Embryonic facial prominence (tissue), 1 donor: ENCODE measurements around the gene IGFALS.
A peak's percentile ranks its signal among the peaks of the same experiment; 100 is the strongest.

Experiments
- DNase-seq: peaks from one replicate; pipeline ENCODE4 v3.0.0-alpha.2; 2016; ENCODE audit errors: extremely low spot score

IGFALS gene

DNA sequence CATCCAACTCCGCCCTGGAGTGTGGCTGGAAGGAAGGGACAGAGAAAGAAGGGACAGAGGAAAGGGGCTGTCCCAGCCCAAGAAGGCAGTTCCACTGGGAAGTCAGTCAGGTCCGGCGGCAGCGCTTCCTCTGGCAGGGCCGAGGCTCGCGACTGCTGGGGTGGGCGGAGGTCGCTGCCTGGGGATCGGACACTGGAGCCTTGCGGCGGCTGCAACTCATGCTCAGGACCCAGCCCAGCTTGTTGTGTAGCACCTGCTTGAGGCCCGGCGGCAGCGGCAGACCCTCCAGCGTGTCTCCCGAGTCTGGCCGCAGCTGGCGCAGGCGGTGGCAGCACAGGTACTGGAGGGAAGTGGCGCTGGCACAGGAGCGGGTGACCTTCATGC is 16.5 kb downstream of the IGFALS start:
- DNase-seq = no peak

DNA sequence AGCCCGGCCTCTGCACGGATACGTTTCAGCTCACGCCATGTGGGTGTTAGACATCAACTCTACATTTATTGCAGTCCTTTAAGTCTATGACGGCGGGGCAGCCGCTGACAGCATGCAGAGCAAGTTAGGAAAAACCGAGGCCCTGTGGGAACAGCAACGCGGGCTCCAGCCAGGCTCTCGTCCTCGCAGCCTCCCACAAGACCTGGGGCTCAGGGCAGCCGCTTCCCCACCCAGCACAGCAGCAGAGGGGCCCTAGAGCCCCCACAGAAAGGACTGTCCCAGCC is 16.9 kb downstream of the IGFALS start:
- DNase-seq = no peak

- DNase-seq = no peak
These were observed 17.4 kb downstream of the IGFALS start for GRCh38 chr16:1775846-1776671.

DNA sequence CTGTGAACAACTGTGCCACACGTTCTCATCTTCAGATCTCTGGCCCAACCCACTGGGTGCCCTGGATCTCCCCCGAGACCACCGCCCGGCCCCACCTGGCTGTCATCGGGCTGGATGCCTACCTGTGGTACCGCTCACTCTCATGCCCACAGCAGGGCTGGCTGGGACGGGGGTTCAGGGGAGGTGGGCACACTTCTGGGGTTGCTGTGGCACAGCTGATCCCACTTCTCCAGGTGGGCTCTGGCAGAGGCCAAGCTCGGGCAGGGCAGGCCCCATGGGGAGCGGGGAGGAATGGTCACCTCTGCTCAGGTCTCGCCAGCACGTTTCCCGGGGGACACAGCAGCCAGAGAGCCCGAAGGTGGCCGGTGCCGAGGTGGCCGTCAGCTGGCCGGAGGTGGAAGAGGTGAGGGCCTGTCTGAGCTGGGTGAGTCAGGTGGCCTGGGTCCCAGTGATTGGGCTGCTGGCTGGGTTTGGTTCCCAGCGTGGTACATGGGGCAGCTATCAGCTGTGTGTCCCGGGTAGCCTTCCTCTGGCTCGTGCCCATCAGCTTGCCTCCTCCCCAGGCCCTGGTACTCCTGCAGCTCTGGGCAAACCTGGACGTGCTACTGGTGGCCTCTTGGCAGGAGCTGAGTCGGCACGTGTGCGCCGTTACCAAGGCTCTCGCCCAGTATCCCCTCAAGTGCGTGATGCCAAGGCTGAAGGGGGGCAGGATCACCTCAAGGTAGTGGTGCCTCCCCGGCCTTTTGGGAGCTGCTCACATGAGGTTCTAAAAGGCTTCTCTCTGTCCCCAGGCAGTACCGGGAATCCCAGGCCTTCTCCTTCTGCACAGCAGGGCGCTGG is 18.3 kb downstream of the IGFALS start:
- no peak for DNase-seq

GRCh38 chr16:1774448-1774780 is 19.1 kb downstream of the IGFALS start:
- no peak for DNase-seq

- DNase-seq = no peak
These were observed 19.6 kb downstream of the IGFALS start for GRCh38 chr16:1773703-1774447.

GRCh38 chr16:1772908-1773702 is 20.4 kb downstream of the IGFALS start, which contains the start of gene MRPS34:
Gene MRPS34 (minus strand): TSS chr16:1773134. CDS start chr16:1773119, 15 bp downstream.
- DNase-seq = peak; percentile 42

GRCh38 chr16:1772362-1772907 is 21.1 kb downstream of the IGFALS start, which contains the start of gene EME2:
Gene EME2 (plus strand): TSS chr16:1772810. CDS start chr16:1773228, 418 bp downstream.
- no peak for DNase-seq

DNA sequence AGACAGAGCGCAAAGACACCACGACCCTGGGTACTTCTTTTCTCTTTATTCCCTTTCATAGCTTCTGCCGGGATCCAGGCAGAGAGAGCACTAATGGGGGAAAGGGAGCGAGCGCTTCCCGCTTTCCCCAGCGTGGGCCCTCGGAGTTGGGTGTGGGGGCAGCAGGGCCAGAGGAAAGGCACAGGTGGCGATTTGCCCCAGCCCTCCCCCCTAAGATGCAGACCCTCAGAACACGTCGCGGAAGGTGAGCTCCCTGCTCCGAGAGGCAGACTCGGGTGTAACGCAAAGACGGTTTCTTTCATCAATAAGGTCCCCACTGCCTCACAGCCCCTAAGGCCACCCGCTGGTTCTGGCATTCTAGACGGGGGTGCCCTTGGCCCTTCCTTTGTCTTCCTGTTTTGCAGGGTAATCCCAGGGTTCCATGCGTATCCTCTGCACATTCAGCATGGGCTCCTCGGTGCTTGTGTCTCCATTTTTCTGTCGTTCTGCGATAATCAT is 21.6 kb downstream of the IGFALS start:
- no peak for DNase-seq

- no peak for DNase-seq
These were observed 22.2 kb downstream of the IGFALS start, which contains the start of gene NME3 for GRCh38 chr16:1771188-1771863. Gene NME3 (minus strand): TSS chr16:1771543. CDS start chr16:1771534, 9 bp downstream.

DNA sequence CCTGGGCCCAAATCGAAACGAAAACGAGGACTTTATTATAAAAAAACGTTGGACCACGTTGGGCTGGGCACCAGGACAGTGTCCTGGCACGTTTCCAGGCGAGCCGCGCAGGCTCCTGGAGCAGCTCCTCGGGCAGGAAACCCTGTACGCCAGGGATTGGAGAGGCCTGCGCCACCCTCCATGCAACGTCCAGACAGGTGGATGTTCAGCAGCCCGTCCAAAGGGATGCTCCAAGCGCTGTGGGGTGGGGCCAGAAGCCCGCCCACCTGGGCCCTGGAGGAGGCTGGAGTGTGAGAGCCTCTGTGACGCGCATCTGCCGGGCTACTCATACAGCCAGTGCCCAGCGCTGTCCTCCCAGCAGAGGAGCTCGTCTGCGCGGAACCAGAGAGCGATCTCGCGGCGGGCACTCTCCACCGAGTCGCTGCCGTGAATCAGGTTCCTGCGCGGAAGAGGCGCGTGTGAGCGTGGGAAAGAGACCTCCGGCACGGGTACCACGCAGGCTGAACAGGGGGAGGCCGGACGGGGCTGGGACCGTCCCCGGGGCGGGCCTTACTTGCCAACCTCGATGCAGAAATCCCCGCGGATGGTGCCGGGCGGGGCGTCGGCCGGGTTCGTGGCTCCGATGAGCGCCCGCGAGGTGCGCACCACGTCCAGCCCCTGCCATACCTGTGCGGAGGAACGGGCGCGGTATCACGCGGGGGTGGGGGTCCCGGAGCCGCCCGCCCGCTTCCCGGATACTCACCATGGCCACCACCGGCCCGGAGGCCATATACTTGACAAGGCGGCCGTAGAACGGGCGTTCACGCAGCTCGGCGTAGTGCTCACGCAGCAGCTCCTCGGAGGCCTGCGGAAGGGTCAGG is 22.9 kb downstream of the IGFALS start:
- no peak for DNase-seq

DNA sequence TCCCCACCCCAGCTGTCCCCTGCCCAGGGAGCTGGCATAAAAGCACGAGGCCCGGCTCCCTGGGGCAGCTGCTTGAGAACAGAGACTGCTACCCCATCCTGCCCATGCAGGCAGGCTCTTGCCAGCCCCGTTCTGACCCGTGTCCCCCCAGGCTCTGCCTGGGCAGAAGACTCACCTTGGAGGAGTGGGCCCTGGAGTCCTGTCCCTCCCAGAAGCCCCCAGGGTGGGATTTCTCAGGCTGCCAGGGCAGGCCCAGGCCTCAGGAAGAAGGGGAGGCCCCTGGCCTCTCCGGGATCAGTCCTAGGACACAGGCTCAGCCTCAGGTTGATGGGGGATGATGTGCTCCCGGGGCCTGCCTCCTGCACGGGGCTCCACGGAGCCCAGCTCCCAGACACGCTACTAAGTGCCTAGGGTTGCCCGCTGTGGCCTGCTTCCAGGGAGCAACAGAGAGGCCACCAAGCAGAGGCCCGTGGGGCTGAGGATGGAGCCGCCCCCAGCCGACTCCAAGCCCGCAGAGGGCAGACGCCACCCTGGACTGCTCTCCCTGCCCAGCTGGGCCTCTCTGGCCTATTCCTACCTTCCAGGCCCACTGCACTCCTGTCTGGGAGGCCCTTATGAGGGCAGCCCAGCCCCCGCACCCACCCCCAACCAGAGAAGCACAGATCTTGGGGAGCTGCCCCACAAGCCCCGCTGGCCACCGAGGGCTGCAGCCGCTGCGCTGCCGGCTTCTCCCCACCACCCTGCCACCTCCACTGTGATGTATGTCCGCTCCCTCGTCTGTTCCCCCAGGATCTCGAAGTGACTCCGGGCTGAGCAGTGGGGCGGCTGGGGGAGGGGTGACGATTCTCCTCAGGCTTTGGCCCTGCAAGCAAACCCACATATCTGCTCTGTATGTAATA is 23.9 kb downstream of the IGFALS start:
- DNase-seq = no peak

DNA sequence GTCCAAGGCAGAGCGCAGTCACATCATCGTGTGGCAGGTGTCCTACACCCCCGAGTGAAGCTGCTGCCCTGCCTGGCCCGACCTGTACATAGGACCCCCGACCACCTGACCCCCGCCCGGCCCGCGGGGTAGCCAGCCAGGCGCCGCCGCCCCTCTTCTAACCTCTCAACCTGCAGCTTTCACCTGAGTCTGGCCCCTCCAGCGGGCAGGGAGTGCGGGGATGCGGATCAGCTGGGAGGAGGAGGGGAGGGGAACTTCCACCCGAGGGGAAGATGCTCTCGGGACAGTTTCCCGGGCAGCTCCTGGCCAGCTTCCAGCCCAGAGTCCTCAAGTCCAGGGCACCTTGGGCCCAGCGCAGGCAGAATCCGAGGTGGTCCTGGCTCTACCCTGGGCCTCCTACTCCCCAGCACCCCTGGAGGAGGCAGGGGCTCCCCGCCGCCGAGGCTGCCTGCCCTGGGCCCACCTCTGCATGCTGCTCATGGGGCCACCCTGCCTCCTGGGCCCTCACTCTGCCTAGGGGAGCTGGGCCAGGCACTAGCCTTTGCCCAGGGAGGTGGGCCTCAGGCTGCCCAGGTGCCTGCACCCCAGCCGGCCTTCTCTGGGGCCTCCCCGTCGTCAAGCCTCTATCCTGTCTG is 24.6 kb downstream of the IGFALS start:
- DNase-seq = no peak

GRCh38 chr16:1768061-1768766 is 25.3 kb downstream of the IGFALS start:
- DNase-seq = no peak

GRCh38 chr16:1767116-1767994 is 26.1 kb downstream of the IGFALS start:
- no peak for DNase-seq

- no peak for DNase-seq
These were observed 26.8 kb downstream of the IGFALS start for GRCh38 chr16:1766701-1767100.
